T-helper 22 cell (primary cell): ENCODE measurements around the gene CYP4V2.

Experiments used
- DNase-seq: peaks from one replicate; pipeline ENCODE4 v3.0.0-alpha.2; 2020; ENCODE audit warnings: low read depth

The CYP4V2 gene

DNA sequence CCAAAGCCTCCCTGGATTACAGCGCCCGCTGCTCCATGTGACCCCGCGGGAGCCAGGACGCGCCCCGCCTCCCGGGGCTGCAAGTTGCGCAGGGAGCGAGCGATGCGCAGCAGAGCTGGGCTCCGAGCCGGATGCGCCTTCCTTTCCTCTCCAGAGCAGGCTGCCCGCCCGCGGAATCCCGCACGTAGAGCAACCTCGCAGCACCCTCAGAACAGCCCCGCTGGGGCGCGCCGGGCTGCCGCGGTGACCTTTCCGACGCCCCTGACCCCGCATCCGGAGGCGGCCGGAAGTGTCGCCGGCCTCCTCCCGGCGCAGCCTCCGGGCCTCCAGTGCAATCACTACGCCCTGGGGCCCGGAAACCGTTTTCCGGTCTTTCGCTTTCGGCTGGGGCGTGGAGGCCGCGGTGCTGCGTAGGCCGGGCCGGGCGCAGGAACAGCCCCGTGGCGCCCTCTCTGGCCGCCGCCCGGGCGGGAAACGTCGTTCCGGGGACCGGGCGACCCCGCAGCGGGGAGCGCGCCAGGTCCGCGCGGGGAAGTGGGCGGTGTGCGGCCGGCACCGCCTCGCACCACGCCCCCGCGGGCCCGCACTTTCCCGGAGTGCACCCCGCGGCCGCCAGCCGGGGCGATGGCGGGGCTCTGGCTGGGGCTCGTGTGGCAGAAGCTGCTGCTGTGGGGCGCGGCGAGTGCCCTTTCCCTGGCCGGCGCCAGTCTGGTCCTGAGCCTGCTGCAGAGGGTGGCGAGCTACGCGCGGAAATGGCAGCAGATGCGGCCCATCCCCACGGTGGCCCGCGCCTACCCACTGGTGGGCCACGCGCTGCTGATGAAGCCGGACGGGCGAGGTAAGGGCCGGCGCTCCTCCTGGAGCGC lies at the start of gene CYP4V2:
Gene CYP4V2 (plus strand): TSS at position 368 of the 866 bp plus-strand sequence. CDS start 257 bp downstream, at position 625.
- peak; percentile 73 for DNase-seq

DNA sequence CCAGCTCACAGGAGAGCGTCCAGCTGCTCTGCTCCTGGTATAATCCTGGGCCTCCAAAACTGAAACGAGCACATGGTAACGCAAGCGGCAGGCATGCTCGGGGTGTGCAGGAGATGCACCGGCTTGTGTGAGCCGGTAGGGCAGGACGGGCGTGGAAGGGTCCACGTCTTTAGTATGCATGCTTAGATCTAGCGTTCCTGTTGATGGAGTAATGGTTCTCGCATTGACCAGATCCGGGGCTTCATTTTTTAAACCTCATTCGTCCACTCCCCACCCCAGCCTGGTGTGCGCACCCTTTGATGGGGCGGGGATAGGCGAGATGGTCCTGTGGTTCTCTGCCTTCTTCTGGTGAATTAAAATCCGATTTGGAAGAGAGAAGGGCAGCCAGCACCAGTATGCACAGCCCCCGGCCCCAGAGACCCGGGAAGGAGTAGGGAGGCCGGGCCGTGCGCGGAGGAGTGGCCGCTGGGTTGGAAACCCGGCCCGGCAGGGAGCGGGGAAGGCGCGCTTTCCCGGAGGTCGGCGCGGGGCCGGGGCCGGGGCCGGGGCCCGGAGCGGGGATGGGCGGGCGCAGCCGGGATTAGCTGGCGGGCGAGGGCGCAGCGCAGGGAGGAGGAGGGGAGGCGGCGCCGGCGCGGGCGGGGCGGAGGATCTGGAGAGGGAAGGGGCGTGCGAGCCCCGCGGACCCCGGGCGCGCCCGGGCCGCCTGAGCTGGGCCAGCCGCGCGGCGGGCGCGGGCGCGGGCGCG lies 47.0 kb upstream of the CYP4V2 start:
- no peak for DNase-seq

DNA sequence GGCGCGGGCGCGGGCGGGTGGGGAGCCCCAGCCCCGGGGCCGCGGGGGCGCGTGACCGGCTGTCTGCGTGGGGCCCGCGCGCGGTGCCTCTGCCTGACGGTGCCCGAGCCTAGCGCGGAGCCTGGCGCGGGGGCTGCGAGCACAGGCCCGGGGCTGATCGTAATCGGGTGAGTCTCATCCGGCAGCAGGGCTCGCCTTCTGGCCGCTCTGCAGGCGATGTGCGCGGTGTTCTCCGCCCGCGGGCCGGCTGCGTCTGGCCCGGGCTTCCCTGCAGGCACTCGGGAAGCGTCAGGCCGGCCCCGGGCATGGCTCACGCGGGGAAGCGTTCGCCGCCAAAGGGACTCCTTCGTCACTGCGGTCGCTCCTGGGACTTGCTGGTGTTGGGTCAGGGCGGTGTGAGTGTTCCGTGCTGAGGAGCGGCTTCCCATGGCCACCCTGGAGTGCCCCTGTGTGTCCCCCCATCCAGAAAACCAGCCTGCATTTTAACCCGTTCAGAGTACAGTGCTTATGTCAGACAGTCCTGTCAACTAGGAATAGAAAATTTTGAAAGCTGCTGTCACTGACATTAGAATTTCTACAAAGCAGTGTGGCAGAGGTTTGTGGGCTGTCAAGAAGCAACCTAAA lies 46.3 kb upstream of the CYP4V2 start:
- no peak for DNase-seq

- DNase-seq: no peak
These were observed 44.9 kb upstream of the CYP4V2 start for GRCh38 chr4:186146458-186146857.

DNA sequence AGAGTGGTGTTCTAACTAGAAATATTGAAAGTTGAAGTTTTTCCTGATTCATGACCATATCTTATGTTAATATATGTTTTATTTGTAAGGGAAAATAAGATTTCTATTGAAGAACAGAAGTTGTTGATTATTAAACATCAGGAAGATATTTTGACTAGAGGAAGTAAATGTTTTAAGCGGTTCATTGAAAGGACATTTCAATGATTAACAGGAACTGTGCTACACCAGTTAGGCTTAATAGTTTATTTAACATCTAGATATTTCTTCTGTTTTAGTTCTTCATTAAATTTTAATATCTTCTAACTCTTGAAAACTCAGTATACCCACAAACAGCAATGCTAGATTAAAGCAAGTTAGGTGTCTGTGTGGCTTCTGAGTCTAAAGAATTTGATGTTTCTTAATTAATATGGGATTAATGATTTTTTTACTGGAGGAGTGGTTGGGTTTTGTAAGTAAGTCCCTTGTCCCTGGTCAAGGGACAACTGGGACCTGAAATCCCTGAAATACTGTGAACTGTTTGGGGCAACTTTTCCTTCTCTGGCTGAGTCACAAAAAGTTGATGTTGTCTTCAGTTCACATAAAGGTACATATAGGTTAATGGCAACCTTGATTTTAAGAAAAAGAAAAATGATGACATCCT lies 42.9 kb upstream of the CYP4V2 start:
- DNase-seq: no peak

DNA sequence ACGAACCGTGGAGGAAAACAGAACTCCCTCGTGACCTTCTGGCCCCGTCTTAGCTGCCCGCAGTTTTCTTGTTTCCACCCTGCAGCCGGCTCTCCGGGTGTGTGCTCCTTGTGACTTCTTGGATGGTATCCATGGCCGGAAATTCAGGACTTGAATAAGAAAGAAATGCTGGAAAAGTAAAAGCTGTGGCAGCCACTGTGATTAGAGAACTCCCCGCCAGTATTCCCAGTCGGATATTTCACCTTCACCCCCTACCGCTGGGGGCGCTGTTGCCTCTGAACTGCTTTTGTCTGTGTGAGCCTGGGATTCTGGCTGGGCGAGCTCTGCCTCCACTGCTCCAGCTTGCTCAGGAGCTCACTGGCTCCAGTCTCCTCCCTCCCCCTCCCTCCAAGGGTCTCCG lies 41.5 kb upstream of the CYP4V2 start:
- no peak for DNase-seq

GRCh38 chr4:186150926-186151325 lies 40.4 kb upstream of the CYP4V2 start:
- no peak for DNase-seq

GRCh38 chr4:186151499-186151898 lies 39.9 kb upstream of the CYP4V2 start:
- no peak for DNase-seq

- DNase-seq: no peak
These were observed 33.1 kb upstream of the CYP4V2 start for GRCh38 chr4:186158021-186158813.

GRCh38 chr4:186158966-186159365 lies 32.4 kb upstream of the CYP4V2 start:
- no peak for DNase-seq

DNA sequence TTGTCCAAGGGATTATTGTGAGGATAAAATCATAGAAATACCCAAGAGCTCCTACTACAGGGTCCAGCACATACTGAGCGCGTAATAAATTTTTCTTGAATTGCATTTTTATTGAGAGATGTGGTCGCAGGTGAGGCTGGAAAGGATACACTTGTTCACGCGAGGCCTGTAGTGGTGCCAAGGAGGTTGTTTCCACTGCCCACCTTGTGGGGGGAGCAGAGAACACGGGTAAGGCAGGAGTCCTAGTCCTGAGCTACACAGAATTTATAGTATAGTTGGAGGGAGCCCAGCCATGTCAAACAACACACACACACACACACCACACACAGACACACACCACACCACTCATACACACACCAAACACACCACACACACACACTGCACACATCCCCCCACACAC lies 31.8 kb upstream of the CYP4V2 start:
- DNase-seq: no peak

GRCh38 chr4:186161138-186161537 lies 30.2 kb upstream of the CYP4V2 start:
- DNase-seq: no peak

DNA sequence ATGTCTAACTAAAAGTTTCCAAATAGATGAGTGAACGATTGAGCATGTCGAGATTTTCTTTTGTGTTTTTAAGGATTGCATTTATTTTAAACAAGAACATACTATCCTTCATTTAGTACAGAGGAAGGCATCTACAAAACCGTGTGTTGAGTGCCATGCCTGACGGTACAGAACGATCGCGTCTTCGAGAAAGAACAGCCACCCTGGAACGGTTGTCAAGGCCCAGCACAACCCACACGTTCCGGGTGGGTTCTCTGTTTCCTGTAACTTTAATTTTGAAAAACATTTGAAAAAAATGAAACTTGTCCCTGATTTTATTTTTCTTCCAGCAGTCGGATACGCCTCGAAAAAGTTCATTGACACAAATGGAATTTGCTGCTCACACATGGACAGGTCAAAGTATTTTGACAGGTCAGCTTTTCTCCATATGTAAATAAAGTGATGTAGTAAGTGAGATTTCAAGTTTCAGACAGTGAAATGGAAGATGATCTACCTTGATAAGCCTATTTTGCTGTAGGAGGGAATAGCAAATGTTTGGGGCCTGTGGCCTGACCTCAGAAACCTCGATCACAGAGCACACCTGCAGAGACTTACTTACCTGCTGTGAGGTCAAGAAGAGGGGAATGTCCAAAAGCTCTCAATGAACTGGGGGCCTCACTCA lies 24.4 kb upstream of the CYP4V2 start:
- DNase-seq: no peak

DNA sequence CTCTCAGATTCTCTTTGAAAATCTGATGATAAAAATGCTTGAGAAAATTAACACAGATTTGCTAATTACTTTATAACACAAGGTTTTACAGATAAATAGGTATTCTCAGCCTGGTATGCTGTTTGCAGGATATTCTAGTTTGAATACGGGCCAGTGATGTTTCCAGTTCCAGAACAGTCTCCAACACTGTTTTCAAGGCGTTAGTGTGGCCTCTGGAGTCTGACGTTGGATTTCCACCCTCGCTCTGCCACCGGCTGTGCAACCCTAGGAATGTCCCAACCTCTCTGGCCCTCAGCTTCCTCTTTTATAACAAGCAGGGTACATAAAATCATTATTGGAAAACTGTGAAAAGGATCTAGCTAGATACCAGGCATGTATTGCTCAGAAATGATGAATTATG lies 23.8 kb upstream of the CYP4V2 start:
- no peak for DNase-seq

DNA sequence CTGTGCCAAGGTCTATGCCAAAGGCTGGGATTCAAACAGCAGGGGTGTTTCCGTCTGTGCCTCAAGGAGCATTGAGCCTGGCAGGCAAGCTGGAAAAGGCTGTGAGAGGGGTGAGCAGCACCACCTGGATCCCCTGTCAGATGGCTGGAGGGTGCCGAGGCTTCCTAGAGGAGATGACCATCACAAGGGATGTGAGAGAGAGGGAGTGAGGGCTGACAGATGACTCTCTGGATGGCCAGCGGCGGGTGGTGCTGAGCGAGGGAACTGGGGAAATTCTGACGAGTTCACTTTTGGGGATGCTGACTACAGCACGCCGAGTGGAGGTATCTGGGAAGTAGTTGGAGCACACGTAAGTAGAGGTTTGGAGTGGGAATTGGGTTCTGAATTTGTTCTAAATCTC lies 22.6 kb upstream of the CYP4V2 start:
- DNase-seq: no peak

DNA sequence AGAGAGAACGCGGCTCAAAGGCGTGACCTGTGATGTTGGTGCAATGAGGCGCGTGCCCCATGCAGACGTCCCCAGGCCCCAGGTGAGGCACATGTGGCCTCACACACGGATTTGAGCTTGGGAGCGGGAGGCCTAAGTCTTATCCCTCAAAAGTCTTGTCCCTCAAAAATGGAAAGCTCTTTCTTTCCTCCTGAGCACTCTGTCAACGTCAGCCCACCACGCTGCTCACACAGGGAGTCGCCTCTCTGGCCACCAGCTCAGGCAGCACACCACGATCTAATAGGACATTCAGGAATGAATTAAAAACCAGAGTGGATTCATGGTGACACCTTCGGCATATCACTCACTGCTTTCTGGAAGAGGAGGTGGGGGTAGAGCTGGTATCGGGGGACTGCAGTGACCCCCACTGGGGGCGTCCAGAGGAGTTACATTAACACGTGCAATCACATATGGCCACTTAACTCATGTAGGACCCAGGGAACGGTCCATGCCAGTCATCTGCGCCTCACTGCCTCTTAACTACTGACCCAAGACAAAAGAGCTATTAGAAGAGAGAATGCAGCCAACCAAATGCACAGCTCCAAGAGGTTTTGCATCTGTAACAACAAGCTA lies 21.9 kb upstream of the CYP4V2 start:
- DNase-seq: no peak

DNA sequence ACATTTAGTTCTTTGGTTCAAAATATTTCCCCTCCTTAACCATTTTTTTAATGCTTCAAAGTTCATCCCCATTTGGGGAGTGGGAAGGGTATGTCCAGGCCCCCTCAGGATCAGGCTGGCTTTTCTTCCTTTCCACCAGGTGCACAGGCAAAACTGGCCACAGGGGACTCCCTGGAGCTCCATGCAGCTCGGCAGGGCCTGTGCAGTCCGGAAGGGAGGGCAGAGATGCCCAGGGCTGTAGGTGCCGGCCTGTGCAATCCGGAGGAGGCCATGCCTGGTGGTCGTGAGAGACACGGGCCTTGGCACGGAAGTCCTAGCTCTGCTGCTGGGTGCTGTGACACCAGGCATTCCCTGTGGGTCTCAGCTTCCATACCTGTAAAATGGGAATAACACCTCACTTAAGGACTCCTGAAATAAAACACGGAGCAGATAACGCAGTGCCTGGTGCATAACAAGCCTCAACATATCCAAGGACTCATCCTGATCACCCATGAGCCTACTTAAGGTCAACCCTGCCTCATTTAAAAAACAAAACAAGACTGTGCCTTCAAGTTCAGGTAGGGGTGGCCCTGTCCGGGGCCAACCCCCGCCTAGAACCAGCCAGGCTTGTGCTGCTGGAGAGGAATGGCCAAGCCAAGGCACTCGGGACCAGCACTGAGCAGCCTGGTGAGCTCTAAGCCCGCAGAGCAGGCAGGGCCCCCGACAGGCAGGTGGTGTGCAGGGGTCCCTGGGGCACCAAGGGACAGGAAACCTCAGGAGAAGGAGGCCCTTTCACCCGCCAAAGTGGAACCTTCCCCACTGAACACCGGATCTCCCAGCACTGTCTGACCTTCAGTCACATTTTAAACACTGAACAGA lies 21.2 kb upstream of the CYP4V2 start:
- DNase-seq: no peak

DNA sequence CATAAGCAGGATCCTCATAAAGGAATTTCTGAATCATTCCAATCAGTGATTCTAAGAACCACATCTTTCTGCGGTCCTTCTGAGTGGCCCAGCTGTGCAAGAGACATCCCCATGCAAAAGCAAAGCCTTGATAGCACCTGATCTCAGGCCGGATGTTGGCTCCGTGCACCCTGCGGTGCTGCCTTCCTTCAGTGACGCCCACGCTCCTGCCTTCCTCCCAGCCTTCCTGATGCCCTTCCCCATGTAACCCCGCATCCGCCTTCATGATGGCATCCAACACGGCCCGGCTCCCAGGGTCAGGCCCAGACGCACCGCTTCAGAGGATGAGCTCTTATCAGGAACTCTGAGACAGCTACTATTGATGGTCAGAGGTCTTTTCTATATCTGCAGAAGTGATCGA lies 20.4 kb upstream of the CYP4V2 start:
- DNase-seq: no peak

GRCh38 chr4:186172546-186172945 lies 18.8 kb upstream of the CYP4V2 start:
- DNase-seq: no peak

GRCh38 chr4:186188107-186188506 lies 3.3 kb upstream of the CYP4V2 start:
- no peak for DNase-seq
